ENCODE measurements around the gene UNC13D.

Gene UNC13D

DNA sequence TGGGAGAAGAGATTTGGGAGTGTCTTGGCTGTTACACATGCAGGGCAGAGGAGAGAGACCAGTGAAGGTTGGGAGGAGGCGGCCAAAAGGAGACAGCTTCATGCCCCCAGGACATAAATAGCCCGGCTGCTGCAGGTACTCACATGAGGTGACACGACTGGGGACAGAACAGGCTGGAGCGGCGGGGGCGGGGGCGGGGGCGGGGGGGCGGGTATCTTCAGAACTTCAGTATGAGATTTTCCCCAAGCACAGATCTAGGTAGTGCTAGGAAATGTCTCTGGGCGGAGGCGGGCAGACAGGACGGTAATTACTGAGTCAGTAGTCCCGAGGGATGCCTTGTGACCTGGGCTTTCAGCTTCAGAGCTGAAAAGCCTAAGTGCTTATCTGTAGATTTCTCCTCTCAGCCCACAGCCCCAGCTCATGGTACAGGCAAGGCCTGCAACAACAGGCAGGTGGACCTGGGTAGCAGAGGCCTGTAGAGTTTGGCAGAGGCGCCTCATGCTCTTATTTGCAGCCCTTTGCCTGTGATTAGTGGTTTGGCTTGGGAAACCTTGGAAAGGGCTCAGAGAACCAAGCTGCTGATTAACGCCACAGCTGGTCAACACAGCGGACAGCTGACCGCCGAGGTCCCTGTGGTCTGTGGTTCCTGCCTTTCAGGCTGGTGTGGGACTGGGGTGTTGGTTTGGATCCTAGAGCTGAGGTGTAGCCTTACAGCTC lies 35.1 kb downstream of the UNC13D start:
- peaks cover 11% of the 10 kb centered on the region for H3K36me3 ChIP-seq (replicated peaks)
- DNase-seq = peak; percentile 87
- TF ChIP-seq, protein P1, sequence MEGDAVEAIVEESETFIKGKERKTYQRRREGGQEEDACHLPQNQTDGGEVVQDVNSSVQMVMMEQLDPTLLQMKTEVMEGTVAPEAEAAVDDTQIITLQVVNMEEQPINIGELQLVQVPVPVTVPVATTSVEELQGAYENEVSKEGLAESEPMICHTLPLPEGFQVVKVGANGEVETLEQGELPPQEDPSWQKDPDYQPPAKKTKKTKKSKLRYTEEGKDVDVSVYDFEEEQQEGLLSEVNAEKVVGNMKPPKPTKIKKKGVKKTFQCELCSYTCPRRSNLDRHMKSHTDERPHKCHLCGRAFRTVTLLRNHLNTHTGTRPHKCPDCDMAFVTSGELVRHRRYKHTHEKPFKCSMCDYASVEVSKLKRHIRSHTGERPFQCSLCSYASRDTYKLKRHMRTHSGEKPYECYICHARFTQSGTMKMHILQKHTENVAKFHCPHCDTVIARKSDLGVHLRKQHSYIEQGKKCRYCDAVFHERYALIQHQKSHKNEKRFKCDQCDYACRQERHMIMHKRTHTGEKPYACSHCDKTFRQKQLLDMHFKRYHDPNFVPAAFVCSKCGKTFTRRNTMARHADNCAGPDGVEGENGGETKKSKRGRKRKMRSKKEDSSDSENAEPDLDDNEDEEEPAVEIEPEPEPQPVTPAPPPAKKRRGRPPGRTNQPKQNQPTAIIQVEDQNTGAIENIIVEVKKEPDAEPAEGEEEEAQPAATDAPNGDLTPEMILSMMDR (IDR thresholded peaks at IDR 0.05; ENCODE audit: low read depth, low read length, missing control alignments) = no peak
- in situ Hi-C loops (cut with HindIII; ENCODE audit: low pct_ligation_motif_present, low sequenced_read_pairs) = no loop called here
- H3K4me3 ChIP-seq (ENCODE audit: low read depth, low read length) = no peak overlapping the region
- peak overlapping the region; percentile 27 for H3K27ac ChIP-seq
- H3K27me3 ChIP-seq (replicated peaks) = no peaks in the 10 kb centered on the region

- in situ Hi-C loops (cut with HindIII; ENCODE audit: low pct_ligation_motif_present, low sequenced_read_pairs) = no loop called here
Measured at GRCh38 chr17:75808549-75808904, 35.7 kb downstream of the UNC13D start.

DNA sequence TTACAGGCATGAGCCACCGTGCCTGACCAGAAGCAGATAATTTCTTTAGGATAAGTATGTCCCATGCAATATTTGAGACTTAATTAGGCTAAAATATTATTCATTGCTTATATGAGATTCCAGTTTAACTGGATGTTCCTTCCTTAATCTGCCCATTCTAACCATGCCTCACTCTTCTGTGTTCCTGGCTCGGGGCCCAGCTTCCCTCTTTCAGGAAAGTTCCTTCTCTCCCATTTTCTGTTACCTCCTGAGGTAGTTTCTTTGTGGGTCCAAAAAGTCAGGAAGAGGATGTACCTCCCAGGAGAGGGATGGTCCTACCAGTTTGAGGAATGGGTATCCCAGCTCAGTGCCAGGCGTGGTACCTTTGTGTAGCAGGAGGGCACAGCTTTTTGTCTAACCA lies 36.3 kb downstream of the UNC13D start:
- Histone ChIP-seq H3K27me3 (replicated peaks) (no peaks in the 10 kb centered on the region), H3K4me3 (ENCODE audit: low read depth, low read length) (no peak overlapping the region), H3K36me3 (replicated peaks) (peaks cover 8% of the 10 kb centered on the region), H3K27ac (no peak overlapping the region)
- DNase-seq = no peak
- in situ Hi-C loops (cut with HindIII; ENCODE audit: low pct_ligation_motif_present, low sequenced_read_pairs) = no loop called here
- TF ChIP-seq, protein P1 (IDR thresholded peaks at IDR 0.05; ENCODE audit: low read depth, low read length, missing control alignments) = no peak

More at GRCh38 chr17:75808549-75808904, 35.7 kb downstream of the UNC13D start:
- Histone ChIP-seq H3K27me3 (replicated peaks) (no peaks in the 10 kb centered on the region), H3K27ac (peak overlapping the region; percentile 27), H3K36me3 (replicated peaks) (peaks cover 11% of the 10 kb centered on the region), H3K4me3 (ENCODE audit: low read depth, low read length) (no peak overlapping the region)
- TF ChIP-seq, protein P1 (IDR thresholded peaks at IDR 0.05; ENCODE audit: low read depth, low read length, missing control alignments) = no peak
- no peak for DNase-seq

- Histone ChIP-seq H3K36me3 (replicated peaks) (peaks cover 6% of the 10 kb centered on the region), H3K27me3 (replicated peaks) (no peaks in the 10 kb centered on the region), H3K27ac (no peak overlapping the region), H3K4me3 (ENCODE audit: low read depth, low read length) (no peak overlapping the region)
- TF ChIP-seq, protein P1 (IDR thresholded peaks at IDR 0.05; ENCODE audit: low read depth, low read length, missing control alignments) = no peak
- no peak for DNase-seq
- in situ Hi-C loops (cut with HindIII; ENCODE audit: low pct_ligation_motif_present, low sequenced_read_pairs) = no loop called here
Measured at GRCh38 chr17:75806822-75807500, 37.2 kb downstream of the UNC13D start.

- Histone ChIP-seq H3K4me3 (ENCODE audit: low read depth, low read length) (no peak overlapping the region), H3K27ac (no peak overlapping the region), H3K36me3 (replicated peaks) (peaks cover 4% of the 10 kb centered on the region), H3K27me3 (replicated peaks) (no peaks in the 10 kb centered on the region)
- DNase-seq = no peak
- in situ Hi-C loops (cut with HindIII; ENCODE audit: low pct_ligation_motif_present, low sequenced_read_pairs) = no loop called here
- TF ChIP-seq, protein P1 (IDR thresholded peaks at IDR 0.05; ENCODE audit: low read depth, low read length, missing control alignments) = no peak
Measured at GRCh38 chr17:75803883-75804282, 40.3 kb downstream of the UNC13D start.

All from brain microvascular endothelial cell (primary cell).